ENCODE measurements around the gene COL7A1.

The COL7A1 gene

GRCh38 chr3:48562367-48563095 lies 32.6 kb downstream of the COL7A1 start:
- no peak overlapping the region for H3K4me3 ChIP-seq (ENCODE audit: low read depth, low read length)
- no peak for TF ChIP-seq CTCF (IDR thresholded peaks at IDR 0.05; ENCODE audit: insufficient read depth, low read length, missing control alignments)
- CTCF ChIA-PET: interaction anchor here (0.9 to 9.1 kb wide), 7 partner anchors 13 to 369 kb away, joined by 3 to 88 read pairs (median 6); partner anchors contain the start of gene SLC26A6
- POLR2A ChIA-PET: no interaction called here
- no peak for DNase-seq (ENCODE audit: low read depth, low spot score)

GRCh38 chr3:48561045-48561736 lies 33.9 kb downstream of the COL7A1 start:
- DNase-seq (ENCODE audit: low read depth, low spot score): no peak
- peak overlapping the region; percentile 44 for H3K4me3 ChIP-seq (ENCODE audit: low read depth, low read length)
- TF ChIP-seq CTCF (IDR thresholded peaks at IDR 0.05; ENCODE audit: insufficient read depth, low read length, missing control alignments): peak; percentile 56
- ChIA-PET POLR2A (no interaction called here), CTCF (interaction anchor here (1.0 to 9.1 kb wide), 16 partner anchors 8 to 287 kb away, joined by 3 to 88 read pairs (median 4); partner anchors contain the start of genes CCDC51, CELSR3, SLC26A6 and TMA7)

DNA sequence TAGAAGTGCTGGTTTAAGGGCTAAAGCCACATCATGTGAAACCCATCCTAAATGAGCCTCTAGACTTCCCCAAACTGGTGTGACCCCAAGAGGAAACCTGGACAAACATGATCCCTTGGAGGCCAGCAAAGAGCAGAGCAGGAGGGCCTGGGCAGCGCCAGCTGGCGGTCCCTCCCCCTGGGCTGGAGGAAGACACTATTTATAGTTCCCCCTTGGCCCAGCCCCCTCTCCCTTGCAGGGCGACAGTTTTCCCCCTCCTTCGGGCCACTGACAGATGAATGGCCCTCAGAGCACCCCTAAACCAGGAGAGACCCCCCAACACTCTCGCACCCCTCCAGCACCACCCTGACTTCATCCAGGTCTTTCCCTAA lies 34.5 kb downstream of the COL7A1 start:
- DNase-seq (ENCODE audit: low read depth, low spot score): no peak
- H3K4me3 ChIP-seq (ENCODE audit: low read depth, low read length): peak overlapping the region; percentile 44
- no peak for TF ChIP-seq CTCF (IDR thresholded peaks at IDR 0.05; ENCODE audit: insufficient read depth, low read length, missing control alignments)
- ChIA-PET CTCF (interaction anchor here (1.0 to 9.1 kb wide), 18 partner anchors 8 to 286 kb away, joined by 3 to 88 read pairs (median 4); partner anchors contain the start of genes CCDC51, CELSR3, SLC26A6 and TMA7), POLR2A (no interaction called here)

- no peak for DNase-seq (ENCODE audit: low read depth, low spot score)
- no peak overlapping the region for H3K4me3 ChIP-seq (ENCODE audit: low read depth, low read length)
- ChIA-PET POLR2A (interaction anchor here (1.0 to 1.1 kb wide), 2 partner anchors 37 to 77 kb away, joined by 3 to 6 read pairs; partner anchors contain the start of gene SLC26A6), CTCF (interaction anchor here (0.6 to 9.1 kb wide), 32 partner anchors 10 to 340 kb away, joined by 3 to 88 read pairs (median 4); partner anchors contain the start of genes SLC26A6 and UQCRC1)
- no peak for TF ChIP-seq CTCF (IDR thresholded peaks at IDR 0.05; ENCODE audit: insufficient read depth, low read length, missing control alignments)
These were observed 36.5 kb downstream of the COL7A1 start for GRCh38 chr3:48558493-48559134.

DNA sequence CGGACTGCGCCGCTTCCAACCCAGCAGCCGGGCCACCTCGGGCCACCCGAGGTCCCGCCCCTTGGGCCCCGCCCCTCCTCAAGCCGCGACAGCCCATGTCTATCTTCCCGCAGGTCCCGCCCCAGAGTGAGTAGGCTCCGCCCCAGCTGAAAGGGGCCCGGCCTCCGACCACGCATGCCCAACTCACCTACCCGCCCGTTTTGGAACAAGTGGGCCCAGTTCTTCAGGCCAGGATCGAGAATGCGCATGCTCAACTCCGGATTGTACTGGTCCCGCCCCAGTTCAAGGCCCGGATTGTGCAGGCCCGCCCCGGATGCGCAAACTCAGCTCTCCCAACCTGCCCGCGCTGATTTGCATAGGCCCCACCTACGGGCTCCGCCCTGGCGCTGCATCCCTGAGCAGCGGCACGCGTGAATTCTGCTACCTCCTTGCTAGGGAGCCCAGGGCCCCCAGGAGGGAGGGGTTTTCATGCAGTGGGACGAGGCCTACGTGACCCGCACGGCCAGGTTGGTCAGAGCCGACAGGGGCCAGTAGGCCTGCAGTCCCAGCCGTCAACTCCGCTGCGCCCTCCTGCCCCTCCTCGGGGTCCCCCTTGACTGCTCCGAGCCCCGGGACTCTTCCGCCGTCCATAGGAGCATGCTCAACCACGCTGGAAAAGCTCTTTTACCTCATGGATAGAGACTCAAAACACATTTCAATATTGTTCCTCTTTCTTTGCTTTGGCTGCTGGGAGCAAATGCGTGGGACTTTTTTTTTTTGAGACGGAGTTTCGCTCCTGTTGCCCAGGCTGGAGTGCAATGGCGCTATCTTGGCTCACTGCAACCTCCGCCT lies 38.1 kb downstream of the COL7A1 start, which contains the start of gene PFKFB4:
PFKFB4 (minus strand) TSS at position 8 of the 831 bp plus-strand sequence. CDS start 26 bp downstream, outside the sequence.
- peak; percentile 1 for TF ChIP-seq CTCF (IDR thresholded peaks at IDR 0.05; ENCODE audit: insufficient read depth, low read length, missing control alignments)
- DNase-seq (ENCODE audit: low read depth, low spot score): peak; percentile 93
- ChIA-PET POLR2A (interaction anchor here (0.7 to 2.2 kb wide), 3 partner anchors 9 to 78 kb away, joined by 3 to 10 read pairs (median 3); partner anchors contain the start of gene SLC26A6), CTCF (interaction anchor here (0.6 to 9.1 kb wide), 16 partner anchors 8 to 156 kb away, joined by 3 to 88 read pairs (median 6); partner anchors contain the start of gene SLC26A6)
- peak within 1 kb of the TSS; percentile 86 for H3K4me3 ChIP-seq (ENCODE audit: low read depth, low read length)
